Caco-2 (cell line): Measurements from ENCODE around the gene ADAM12. TPM values are rescaled to one million over a fixed set of nuclear protein-coding genes. Genes with fewer than 3 reads are reported as not detected.

ENCODE experiments used
- BruUV-seq: library from RNA; stranded (reverse); fragments of 400-500 nt; replicated peaks from 2 replicates; lab custom pipeline; 2021; lab: Mats Ljungman, UMichigan
- CTCF ChIA-PET: fragments of 300-600 bp; sonication (Branson Sonifier 250); formaldehyde crosslinking; loops from one replicate; lab custom pipeline; 2022; ENCODE audit warnings: antibody characterized with exemption; lab: Charles Lee
- POLR2A ChIA-PET: fragments of 300-600 bp; sonication (Branson Sonifier 250); formaldehyde crosslinking; loops from one replicate; lab custom pipeline; 2022; ENCODE audit warnings: antibody characterized with exemption; lab: Charles Lee
- DNase-seq, 2 experiments: peaks; one replicate each; pipeline versions ENCODE4 v3.0.0 to v3.0.0-alpha.2; 2020 to 2022
- H3K27me3 ChIP-seq: replicated peaks from 2 replicates; pipeline ENCODE4 v1.6.0; 2011; ENCODE audit warnings: low read length; ENCODE audit not compliant: control insufficient read depth, insufficient read depth
- H3K36me3 ChIP-seq: 2 replicates; pipeline ENCODE4 v1.5.1; 2011; ENCODE audit warnings: low read length; ENCODE audit not compliant: control insufficient read depth, insufficient read depth
- H3K4me1 ChIP-seq: fragments of 250-450 bp; sonication (Bioruptor Pico); 2 replicates; pipeline ENCODE4 v1.5.1; 2020; ENCODE audit warnings: mild to moderate bottlenecking
- H3K4me3 ChIP-seq: 2 replicates; pipeline ENCODE4 v1.5.1; 2011; ENCODE audit warnings: low read depth, mild to moderate bottlenecking, control low read depth, low read length
- H3K9me3 ChIP-seq: fragments of 250-450 bp; sonication (Bioruptor Pico); 2 replicates; pipeline ENCODE4 v1.5.1; 2020; ENCODE audit warnings: mild to moderate bottlenecking, moderate library complexity
- H3K27ac Mint-ChIP-seq: one replicate; pipeline ENCODE4 v1.8.0; 2022; ENCODE audit warnings: mixed read lengths; ENCODE audit not compliant: unreplicated experiment
- H3K27me3 Mint-ChIP-seq: one replicate; pipeline ENCODE4 v1.8.0; 2022; ENCODE audit warnings: mixed read lengths; ENCODE audit not compliant: insufficient read depth, unreplicated experiment
- H3K36me3 Mint-ChIP-seq: one replicate; pipeline ENCODE4 v1.8.0; 2022; ENCODE audit warnings: mild to moderate bottlenecking, mixed read lengths; ENCODE audit not compliant: insufficient read depth, unreplicated experiment
- H3K4me1 Mint-ChIP-seq: one replicate; pipeline ENCODE4 v1.8.0; 2022; ENCODE audit warnings: low read depth, mixed read lengths; ENCODE audit not compliant: unreplicated experiment
- H3K4me3 Mint-ChIP-seq: one replicate; pipeline ENCODE4 v1.8.0; 2022; ENCODE audit warnings: mild to moderate bottlenecking, moderate library complexity, mixed read lengths; ENCODE audit not compliant: unreplicated experiment
- H3K9me3 Mint-ChIP-seq: one replicate; pipeline ENCODE4 v1.8.0; 2022; ENCODE audit warnings: mixed read lengths; ENCODE audit not compliant: unreplicated experiment
- intact Hi-C: fragments of 100-400 bp; cut with micrococcal nuclease; formaldehyde crosslinking; loops from one replicate; pipeline ENCODE4 v1.10.0; 2022; ENCODE audit not compliant: unreplicated experiment
- total RNA-seq: library from RNA; stranded (reverse); gene quantifications from 2 replicates; pipeline ENCODE4 v1.2.3, GENCODE V29; 2022
- TF ChIP-seq, protein P1 (sequence below), 2 experiments: fragments of 200-600 bp in 1 of 2; IDR thresholded peaks; 1 replicate in 1 of 2; 2 replicates in 1 of 2; pipeline versions ENCODE4 v1.5.1 to v1.8.0; 2011 to 2022; ENCODE audit warnings: antibody characterized with exemption in 1 of 2, control low read depth in 1 of 2, inconsistent platforms in 1 of 2, low read depth in 1 of 2, low read length in 1 of 2, mild to moderate bottlenecking in 1 of 2, moderate library complexity in 1 of 2; ENCODE audit not compliant: insufficient read depth in 1 of 2, severe bottlenecking in 1 of 2, unreplicated experiment in 1 of 2

Gene ADAM12
- total RNA-seq, 1 experiment from 2014 or later, result not detected

GRCh38 chr10:126011995-126012394 lies 376.3 kb downstream of the ADAM12 start:
- Mint-ChIP-seq H3K4me1 (peaks cover 11% of the 10 kb centered on the region), H3K9me3 (no peaks in the 10 kb centered on the region), H3K27ac (no peak overlapping the region), H3K27me3 (no peaks in the 10 kb centered on the region), H3K36me3 (no peaks in the 10 kb centered on the region), H3K4me3 (no peak overlapping the region)
- TF ChIP-seq, protein P1, sequence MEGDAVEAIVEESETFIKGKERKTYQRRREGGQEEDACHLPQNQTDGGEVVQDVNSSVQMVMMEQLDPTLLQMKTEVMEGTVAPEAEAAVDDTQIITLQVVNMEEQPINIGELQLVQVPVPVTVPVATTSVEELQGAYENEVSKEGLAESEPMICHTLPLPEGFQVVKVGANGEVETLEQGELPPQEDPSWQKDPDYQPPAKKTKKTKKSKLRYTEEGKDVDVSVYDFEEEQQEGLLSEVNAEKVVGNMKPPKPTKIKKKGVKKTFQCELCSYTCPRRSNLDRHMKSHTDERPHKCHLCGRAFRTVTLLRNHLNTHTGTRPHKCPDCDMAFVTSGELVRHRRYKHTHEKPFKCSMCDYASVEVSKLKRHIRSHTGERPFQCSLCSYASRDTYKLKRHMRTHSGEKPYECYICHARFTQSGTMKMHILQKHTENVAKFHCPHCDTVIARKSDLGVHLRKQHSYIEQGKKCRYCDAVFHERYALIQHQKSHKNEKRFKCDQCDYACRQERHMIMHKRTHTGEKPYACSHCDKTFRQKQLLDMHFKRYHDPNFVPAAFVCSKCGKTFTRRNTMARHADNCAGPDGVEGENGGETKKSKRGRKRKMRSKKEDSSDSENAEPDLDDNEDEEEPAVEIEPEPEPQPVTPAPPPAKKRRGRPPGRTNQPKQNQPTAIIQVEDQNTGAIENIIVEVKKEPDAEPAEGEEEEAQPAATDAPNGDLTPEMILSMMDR (IDR thresholded peaks at IDR 0.05; ENCODE audit: insufficient read depth in 1 of 2, low read depth in 1 of 2, low read length in 1 of 2, severe bottlenecking in 1 of 2, unreplicated experiment in 1 of 2), result no peak
- H3K27me3 ChIP-seq, result no peaks in the 10 kb centered on the region
- no TSS peak for BruUV-seq
- H3K9me3 ChIP-seq, result no peaks in the 10 kb centered on the region
- CTCF ChIA-PET, result no interaction called here
- intact Hi-C loops, result no loop called here
- POLR2A ChIA-PET, result no interaction called here
- H3K4me1 ChIP-seq, result no peaks in the 10 kb centered on the region; the same call in 1 of the 2 replicates
- H3K4me3 ChIP-seq, result no peak overlapping the region
- no peaks in the 10 kb centered on the region for H3K36me3 ChIP-seq
- no peak for DNase-seq

DNA sequence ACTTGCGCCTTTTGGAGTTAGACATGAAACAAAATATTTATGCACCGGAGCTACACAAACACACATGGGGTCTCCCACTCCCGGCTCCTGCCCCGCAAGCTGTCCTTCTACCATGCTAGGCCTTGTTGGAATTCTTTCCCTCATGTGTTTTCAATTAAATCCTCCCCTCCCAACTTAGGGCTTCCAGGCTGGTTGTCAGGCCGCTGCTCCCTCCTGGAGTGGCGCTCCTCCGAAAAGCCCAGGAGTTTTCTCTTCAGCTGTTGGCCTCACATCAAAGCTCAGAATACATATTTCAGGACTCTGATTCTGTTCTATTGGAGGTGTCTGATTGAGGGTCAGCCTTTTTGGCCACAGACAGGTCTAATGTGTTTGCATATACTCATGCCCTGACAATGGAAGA lies 378.6 kb downstream of the ADAM12 start:
- Mint-ChIP-seq H3K4me3 (no peak overlapping the region), H3K27ac (no peak overlapping the region), H3K27me3 (peaks cover 4% of the 10 kb centered on the region), H3K36me3 (no peaks in the 10 kb centered on the region), H3K9me3 (no peaks in the 10 kb centered on the region), H3K4me1 (peaks cover 11% of the 10 kb centered on the region)
- intact Hi-C loops, result no loop called here
- no peak overlapping the region for H3K4me3 ChIP-seq
- BruUV-seq, result no TSS peak
- no peaks in the 10 kb centered on the region; the same call in 1 of the 2 replicates for H3K4me1 ChIP-seq
- no peaks in the 10 kb centered on the region for H3K9me3 ChIP-seq
- no peaks in the 10 kb centered on the region for H3K36me3 ChIP-seq
- ChIA-PET CTCF (no interaction called here), POLR2A (no interaction called here)
- no peak for DNase-seq
- TF ChIP-seq, protein P1 (IDR thresholded peaks at IDR 0.05; ENCODE audit: insufficient read depth in 1 of 2, low read depth in 1 of 2, low read length in 1 of 2, severe bottlenecking in 1 of 2, unreplicated experiment in 1 of 2), result no peak
- H3K27me3 ChIP-seq, result no peaks in the 10 kb centered on the region

- no TSS peak for BruUV-seq
- Mint-ChIP-seq H3K4me1 (no peaks in the 10 kb centered on the region), H3K4me3 (no peak overlapping the region), H3K36me3 (no peaks in the 10 kb centered on the region), H3K27ac (no peak overlapping the region), H3K27me3 (peaks cover 6% of the 10 kb centered on the region), H3K9me3 (no peaks in the 10 kb centered on the region)
- Histone ChIP-seq H3K4me3 (no peak overlapping the region), H3K27me3 (no peaks in the 10 kb centered on the region), H3K9me3 (no peaks in the 10 kb centered on the region), H3K4me1 (no peaks in the 10 kb centered on the region), H3K36me3 (no peaks in the 10 kb centered on the region)
- intact Hi-C loops, result no loop called here
- POLR2A ChIA-PET, result no interaction called here
- TF ChIP-seq, protein P1 (IDR thresholded peaks at IDR 0.05; ENCODE audit: insufficient read depth in 1 of 2, low read depth in 1 of 2, low read length in 1 of 2, severe bottlenecking in 1 of 2, unreplicated experiment in 1 of 2), result no peak
- CTCF ChIA-PET, result no interaction called here
- no peak for DNase-seq
Observed at GRCh38 chr10:126006906-126007305, 381.4 kb downstream of the ADAM12 start.
